Epithelial cell of proximal tubule (primary cell): ENCODE data around the gene NKAIN2. TPM values are rescaled to one million over a fixed set of nuclear protein-coding genes. Genes with fewer than 3 reads are reported as not detected.

Experiments used
- DNase-seq: peaks from one replicate; pipeline ENCODE4 v3.0.0-alpha.2; 2011; ENCODE audit warnings: low read depth
- H3K4me3 ChIP-seq: 2 replicates; pipeline ENCODE4 v1.5.1; 2011; ENCODE audit warnings: low read depth, mild to moderate bottlenecking, low read length
- total RNA-seq: library from RNA; depleted of rRNA; stranded (reverse); fragments of >200 nt; gene quantifications from 2 replicates; pipeline ENCODE4 v1.2.3, GENCODE V29; 2015
- TF ChIP-seq, protein P1 (sequence below): conservative IDR thresholded peaks from 2 replicates; pipeline ENCODE4 v1.5.1; 2012; ENCODE audit warnings: low read depth, mild to moderate bottlenecking, low read length

The NKAIN2 gene
- total RNA-seq, 1 donor from 2014 or later: under 0.01 TPM

DNA sequence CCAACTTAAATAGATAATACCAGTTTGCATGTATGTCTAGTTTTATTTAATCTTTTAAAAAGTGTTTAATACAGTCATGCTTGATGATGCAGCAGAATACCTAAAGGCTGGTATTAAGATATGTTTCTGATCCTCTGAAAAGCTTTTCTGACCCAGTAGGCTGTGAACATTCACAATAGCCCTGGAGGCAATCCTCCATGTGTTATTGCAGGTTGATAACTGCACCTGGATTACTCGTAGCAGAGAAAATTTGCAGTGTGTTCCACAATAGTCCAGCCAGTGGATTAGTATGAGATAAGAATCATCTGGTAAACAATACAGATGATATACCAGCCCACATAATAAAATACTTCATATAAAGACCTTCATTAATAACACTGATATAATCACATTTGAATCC, 979.7 kb downstream of the NKAIN2 start:
- TF ChIP-seq, protein P1, sequence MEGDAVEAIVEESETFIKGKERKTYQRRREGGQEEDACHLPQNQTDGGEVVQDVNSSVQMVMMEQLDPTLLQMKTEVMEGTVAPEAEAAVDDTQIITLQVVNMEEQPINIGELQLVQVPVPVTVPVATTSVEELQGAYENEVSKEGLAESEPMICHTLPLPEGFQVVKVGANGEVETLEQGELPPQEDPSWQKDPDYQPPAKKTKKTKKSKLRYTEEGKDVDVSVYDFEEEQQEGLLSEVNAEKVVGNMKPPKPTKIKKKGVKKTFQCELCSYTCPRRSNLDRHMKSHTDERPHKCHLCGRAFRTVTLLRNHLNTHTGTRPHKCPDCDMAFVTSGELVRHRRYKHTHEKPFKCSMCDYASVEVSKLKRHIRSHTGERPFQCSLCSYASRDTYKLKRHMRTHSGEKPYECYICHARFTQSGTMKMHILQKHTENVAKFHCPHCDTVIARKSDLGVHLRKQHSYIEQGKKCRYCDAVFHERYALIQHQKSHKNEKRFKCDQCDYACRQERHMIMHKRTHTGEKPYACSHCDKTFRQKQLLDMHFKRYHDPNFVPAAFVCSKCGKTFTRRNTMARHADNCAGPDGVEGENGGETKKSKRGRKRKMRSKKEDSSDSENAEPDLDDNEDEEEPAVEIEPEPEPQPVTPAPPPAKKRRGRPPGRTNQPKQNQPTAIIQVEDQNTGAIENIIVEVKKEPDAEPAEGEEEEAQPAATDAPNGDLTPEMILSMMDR: no peak
- no peak for DNase-seq

DNA sequence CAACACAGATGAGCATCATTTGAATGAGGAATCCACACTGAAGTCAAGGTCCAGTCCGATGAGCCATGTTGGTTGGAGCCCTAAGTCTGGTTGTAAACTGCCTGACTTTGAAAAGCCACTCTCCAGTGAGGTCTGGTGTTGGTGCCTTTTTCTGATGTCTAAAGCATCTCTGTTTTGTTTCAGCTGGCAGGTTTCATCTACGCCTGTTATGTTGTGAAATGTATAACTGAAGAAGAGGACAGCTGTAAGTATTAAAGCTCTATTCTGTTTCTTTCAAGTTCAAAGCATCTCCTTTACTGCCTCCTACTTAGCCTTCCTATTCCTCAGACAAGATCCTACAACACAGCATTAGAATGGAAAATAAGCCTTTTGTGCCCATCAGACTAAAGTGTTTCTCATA, 987.5 kb downstream of the NKAIN2 start:
- no peak for DNase-seq
- no peak overlapping the region for H3K4me3 ChIP-seq
- TF ChIP-seq, protein P1: no peak

More for the DNA sequence above, 979.7 kb downstream of the NKAIN2 start:
- H3K4me3 ChIP-seq: no peak overlapping the region

DNA sequence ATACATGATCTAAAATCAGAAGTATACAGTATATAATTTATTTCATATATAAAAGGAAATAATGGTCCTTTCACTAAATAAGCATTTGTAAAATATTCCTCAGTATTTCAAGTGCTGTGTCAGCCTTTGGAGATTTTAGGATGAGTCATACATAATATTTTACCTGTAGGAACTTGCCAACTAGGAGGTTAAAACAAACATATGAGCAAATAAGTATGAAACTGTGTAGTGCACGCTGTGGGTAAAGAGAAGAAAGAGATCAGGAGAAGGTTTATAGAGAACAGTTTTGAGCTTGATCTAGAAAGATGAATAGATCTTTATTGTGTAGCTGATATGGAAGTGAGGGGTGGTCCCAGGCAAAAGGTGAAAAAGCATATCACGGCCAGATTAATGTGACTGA, 988.7 kb downstream of the NKAIN2 start:
- TF ChIP-seq, protein P1: no peak
- no peak overlapping the region for H3K4me3 ChIP-seq
- DNase-seq: no peak

DNA sequence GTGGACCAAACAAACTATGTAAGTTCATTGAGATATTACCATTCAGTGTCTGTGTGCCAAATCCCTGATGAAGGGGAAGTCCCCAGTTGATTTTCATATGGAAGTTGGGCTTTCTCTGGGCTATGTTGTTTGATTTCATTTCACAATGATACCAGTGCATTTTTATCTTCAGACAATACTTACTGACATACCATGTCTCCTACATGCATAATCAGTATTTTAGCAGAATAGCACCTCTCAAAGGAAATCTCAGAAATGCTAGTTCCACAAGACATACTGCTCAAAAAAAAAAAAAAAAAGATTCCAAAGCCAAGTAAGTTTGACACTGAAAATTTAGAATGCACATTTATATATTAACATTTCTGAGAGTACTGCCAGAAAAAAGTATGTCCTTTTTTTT, 989.7 kb downstream of the NKAIN2 start:
- no peak overlapping the region for H3K4me3 ChIP-seq
- DNase-seq: no peak
- TF ChIP-seq, protein P1: no peak

DNA sequence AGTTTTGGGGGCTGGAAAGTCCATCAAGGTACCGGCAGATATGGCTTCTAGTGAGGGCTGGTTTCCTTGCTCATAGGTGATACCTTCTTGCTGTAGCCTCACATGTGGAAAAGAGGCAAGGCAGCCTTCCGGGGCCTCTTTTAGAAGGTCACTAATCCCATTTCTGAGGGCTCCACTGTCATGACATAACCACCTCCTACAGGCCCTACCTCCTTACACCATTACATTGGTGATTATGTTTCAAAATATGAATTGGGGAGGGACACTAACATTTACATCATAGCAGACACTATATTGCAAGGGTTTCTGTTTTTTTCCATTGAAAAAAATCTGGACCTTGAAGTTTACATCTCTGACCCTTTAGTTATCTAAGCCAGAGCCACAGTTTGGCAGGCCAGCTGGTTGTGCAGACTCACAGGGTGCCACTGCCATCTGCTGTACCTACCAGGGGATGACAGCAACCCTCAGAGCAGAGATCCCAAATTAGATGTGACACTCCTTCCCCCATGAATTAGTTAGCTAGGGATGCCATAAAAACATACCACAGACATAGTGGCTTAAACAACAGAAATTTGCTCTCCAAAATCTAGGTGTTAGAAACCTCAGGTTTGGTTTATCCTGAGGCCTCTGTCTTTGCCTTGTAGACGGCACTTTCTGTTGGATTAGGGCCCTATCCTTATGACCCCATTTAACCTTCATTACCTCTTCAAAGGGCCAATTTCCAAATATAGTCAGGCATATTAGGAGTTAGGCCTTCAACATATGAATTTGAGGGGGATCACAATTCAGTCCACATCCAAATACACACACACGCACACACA, 992.2 kb downstream of the NKAIN2 start:
- H3K4me3 ChIP-seq: no peak overlapping the region
- DNase-seq: no peak
- TF ChIP-seq, protein P1: peak; percentile 59

DNA sequence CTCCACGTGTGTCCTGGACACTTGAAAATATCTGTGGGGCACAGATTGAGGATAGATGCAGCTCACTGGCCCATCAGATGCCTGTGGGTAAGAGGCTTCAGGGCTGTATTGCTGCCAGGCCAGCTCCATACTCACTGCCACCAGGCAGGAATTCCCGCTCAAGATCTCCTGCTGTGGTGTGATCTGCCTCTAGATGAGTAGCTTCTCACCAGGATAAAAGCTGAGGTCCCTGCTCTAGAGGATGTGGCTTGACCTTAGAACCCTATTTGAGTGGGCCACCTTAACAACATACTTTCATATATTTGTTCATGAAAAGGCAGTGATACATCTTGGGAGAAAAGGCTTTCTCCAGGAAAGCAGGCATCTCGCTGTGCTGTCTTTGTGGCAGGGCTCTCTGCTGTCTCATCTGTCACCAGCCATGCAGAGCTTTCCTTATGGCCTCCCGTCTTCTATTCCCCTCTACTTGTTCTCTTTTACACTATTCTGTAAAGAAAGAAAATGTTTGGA, 992.9 kb downstream of the NKAIN2 start:
- no peak overlapping the region for H3K4me3 ChIP-seq
- TF ChIP-seq, protein P1: no peak
- DNase-seq: no peak

DNA sequence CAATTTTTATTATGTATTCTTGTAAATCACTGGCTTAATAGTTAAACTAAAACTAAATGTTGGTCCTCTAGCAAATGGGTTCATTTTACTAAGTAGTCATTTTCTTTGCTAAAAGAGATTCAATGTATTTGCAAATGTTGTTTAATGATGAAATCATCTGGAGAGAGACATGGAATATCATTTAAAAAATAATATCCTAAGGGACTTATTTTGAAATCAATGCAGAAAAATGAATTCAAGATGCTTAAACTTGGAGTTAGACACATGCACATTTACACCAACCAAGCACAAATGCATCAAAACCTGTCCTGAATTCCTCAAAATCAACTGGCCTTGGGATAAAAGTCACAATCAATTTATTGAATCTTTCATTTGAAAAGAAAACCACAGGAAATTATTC, 993.6 kb downstream of the NKAIN2 start:
- TF ChIP-seq, protein P1: no peak
- no peak for DNase-seq

More for the DNA sequence above, 993.6 kb downstream of the NKAIN2 start:
- no peak overlapping the region for H3K4me3 ChIP-seq
